Adrenal gland (tissue), 12 donors: Measurements from ENCODE around the gene SLC35F1. TPM values are rescaled to one million over a fixed set of nuclear protein-coding genes. Genes with fewer than 3 reads are reported as not detected.

ENCODE experiments used
- DNase-seq, 7 donors: peaks; one replicate each; pipeline ENCODE4 v3.0.0-alpha.2; 2019 to 2020
- H3K27ac ChIP-seq, 5 donors: fragments of 200-600 bp; sonication (generic) in 4 of 5; 1 replicate in 3 of 5; 2 replicates in 2 of 5; pipeline versions ENCODE4 v1.5.1 to v1.8.0; 2016 to 2020; ENCODE audit warnings: mild to moderate bottlenecking in 1 of 5
- H3K27me3 ChIP-seq: fragments of 200-600 bp; 2 replicates; pipeline ENCODE4 v1.8.0; 2021
- H3K36me3 ChIP-seq, 2 donors: fragments of 200-600 bp; replicated peaks in 1 of 2; 1 replicate in 1 of 2; 2 replicates in 1 of 2; pipeline versions ENCODE4 v1.5.1 to v1.8.0; 2018 to 2022
- H3K4me1 ChIP-seq, 2 donors: fragments of 200-600 bp; replicated peaks in 1 of 2; 1 replicate in 1 of 2; 2 replicates in 1 of 2; pipeline versions ENCODE4 v1.5.1 to v1.8.0; 2018 to 2021
- H3K4me3 ChIP-seq, 4 donors: fragments of 200-600 bp; sonication (generic) in 3 of 4; one replicate each; pipeline ENCODE4 v1.5.1; 2016 to 2018
- H3K9me3 ChIP-seq, 3 donors: fragments of 200-600 bp; sonication (generic) in 1 of 3; replicated peaks in 1 of 3; 1 replicate in 2 of 3; 2 replicates in 1 of 3; pipeline versions ENCODE4 v1.5.1 to v1.8.0; 2016 to 2021
- CTCF ChIP-seq, 6 experiments: fragments of 450-650 bp in 4 of 6; fragments of 200-600 bp in 2 of 6; sonication (generic) in 1 of 6; IDR thresholded peaks; 1 replicate in 5 of 6; 2 replicates in 1 of 6; pipeline versions ENCODE4 v1.5.1 to v1.8.0; 2016 to 2021; ENCODE audit warnings: antibody characterized with exemption in 6 of 6, mild to moderate bottlenecking in 2 of 6, moderate library complexity in 1 of 6
- POLR2A ChIP-seq, 2 donors: fragments of 450-650 bp; IDR thresholded peaks; one replicate each; pipeline ENCODE4 v1.6.1; 2017; ENCODE audit warnings: antibody characterized with exemption in 2 of 2, mild to moderate bottlenecking in 2 of 2, moderate library complexity in 1 of 2
- WGBS, 4 donors: extraction: QIAGEN DNeasy Blood & Tissue Kit in 2 of 4; methylation state at CpG; one replicate each; pipeline versions ENCODE4 v1.1.5 to v1.1.7; 2013 to 2017; 5-methylcytosine and 5-hydroxymethylcytosine counted together
- intact Hi-C, 2 donors: fragments of 100-400 bp; cut with DNase I; formaldehyde crosslinking; loops; one replicate each; pipeline versions ENCODE4 v1.14.1 to v1.15.0; 2022 to 2023
- polyA plus RNA-seq, 3 donors: library from polyadenylated mRNA; stranded (reverse); fragments of 200-250 nt in 2 of 3; fragments of 350-450 nt in 1 of 3; fragmentation: Illumina TruSeq in 1 of 3; extraction: RNeasy Lipid Tissue Mini Kit (QIAGEN cat#74804) in 1 of 3; gene quantifications; one replicate each; pipeline ENCODE4 v1.2.3, GENCODE V29; 2013 to 2014
- total RNA-seq, 9 donors: library from RNA; depleted of rRNA in 4 of 9; stranded (reverse); fragments of >200 nt in 4 of 9; fragments of 120-200 nt in 1 of 9; fragmentation: NEBNext Ultra II Directional in 1 of 9; extraction: Animal tissue kit (Norgen Biotek cat#: 25700) in 1 of 9; gene quantifications; one replicate each; pipeline versions ENCODE4 v1.1.0 to v1.2.4, GENCODE V29; 2013 to 2023
- donor health status: healthy with polysubstance abuse.
- donor health status: Bipolar disorder and iron deficiency.
- donor health status: DM: yes; HTN: yes; CAD: no.
- donor health status: DM: no; HTN: no; CAD: no.
- donor health status: DM: no; HTN: no; CAD: no.
- donor health status: DM: yes; HTN: yes; CAD: no.

The SLC35F1 gene
- total and polyA plus RNA-seq, 12 donors: 0.32 to 4.0 (median 1.7) TPM

DNA sequence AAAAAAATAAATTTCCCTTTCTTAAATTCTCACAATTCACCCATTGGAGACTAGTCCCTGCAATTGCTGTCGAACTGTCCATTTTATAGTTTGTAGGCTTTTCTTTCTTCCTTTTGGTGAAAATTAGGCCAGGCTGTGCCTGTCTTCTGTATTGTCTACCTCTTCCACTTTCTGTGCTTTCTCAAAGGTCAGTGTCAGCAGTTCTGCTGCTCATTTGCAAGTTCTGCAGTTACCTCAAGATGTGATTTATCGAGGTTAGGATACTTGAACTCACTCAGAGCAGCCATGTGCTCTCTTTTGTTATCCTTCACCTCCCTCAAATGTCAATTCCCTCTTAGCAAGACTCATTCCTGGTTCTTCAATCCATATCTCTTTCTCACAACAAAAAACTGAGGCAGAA lies 179.1 kb downstream of the SLC35F1 start:
- Histone ChIP-seq H3K4me1 (no peaks in the 10 kb centered on the region), H3K27ac (no peak overlapping the region), H3K4me3 (no peak overlapping the region), H3K27me3 (no peaks in the 10 kb centered on the region), H3K36me3 (no peaks in the 10 kb centered on the region), H3K9me3 (no peaks in the 10 kb centered on the region)
- 71 to 92% (median 79%) methylated on average over 2 of the region's 2 CpGs for WGBS, 4 donors
- DNase-seq: no peak
- intact Hi-C loops: no loop called here
- TF ChIP-seq CTCF (IDR thresholded peaks at IDR 0.05): no peak
- TF ChIP-seq POLR2A (IDR thresholded peaks at IDR 0.05): no peak

GRCh38 chr6:118092086-118092485 lies 185.0 kb downstream of the SLC35F1 start:
- Histone ChIP-seq H3K27ac (no peak overlapping the region), H3K36me3 (no peaks in the 10 kb centered on the region), H3K27me3 (no peaks in the 10 kb centered on the region), H3K4me1 (no peaks in the 10 kb centered on the region), H3K4me3 (no peak overlapping the region), H3K9me3 (no peaks in the 10 kb centered on the region)
- no peak for DNase-seq
- TF ChIP-seq POLR2A (IDR thresholded peaks at IDR 0.05): no peak
- no peak for TF ChIP-seq CTCF (IDR thresholded peaks at IDR 0.05)
- intact Hi-C loops: no loop called here

GRCh38 chr6:118097576-118097975 lies 190.5 kb downstream of the SLC35F1 start:
- 72 to 84% (median 76%) methylated on average over 3 of the region's 3 CpGs for WGBS, 4 donors
- Histone ChIP-seq H3K4me3 (no peak overlapping the region), H3K36me3 (no peaks in the 10 kb centered on the region), H3K4me1 (peaks cover 0 to 3% of the 10 kb centered on the region in 2 donors), H3K9me3 (no peaks in the 10 kb centered on the region), H3K27ac (no peak overlapping the region), H3K27me3 (no peaks in the 10 kb centered on the region)
- no peak for DNase-seq
- intact Hi-C loops: no loop called here
- no peak for TF ChIP-seq CTCF (IDR thresholded peaks at IDR 0.05)
- no peak for TF ChIP-seq POLR2A (IDR thresholded peaks at IDR 0.05)

GRCh38 chr6:118100717-118101116 lies 193.7 kb downstream of the SLC35F1 start:
- Histone ChIP-seq H3K36me3 (no peaks in the 10 kb centered on the region), H3K27me3 (no peaks in the 10 kb centered on the region), H3K27ac (peak overlapping the region in 1 of 5 donors; percentile 5), H3K4me3 (no peak overlapping the region), H3K4me1 (peaks cover 0 to 3% of the 10 kb centered on the region in 2 donors), H3K9me3 (no peaks in the 10 kb centered on the region)
- DNase-seq: no peak
- intact Hi-C loops: no loop called here
- WGBS, 4 donors: 58 to 72% (median 65%) methylated on average over 2 of the region's 2 CpGs
- TF ChIP-seq CTCF (IDR thresholded peaks at IDR 0.05): no peak
- TF ChIP-seq POLR2A (IDR thresholded peaks at IDR 0.05): no peak
